GM18868 (cell line): ENCODE data around the gene PCDHGC3.

Experiments
- ATAC-seq: cut with Tn5 transposase; IDR thresholded peaks from one replicate; pipeline ENCODE4 v1.9.1; 2021; ENCODE audit warnings: mild to moderate bottlenecking, moderate library complexity; ENCODE audit not compliant: unreplicated experiment

Gene PCDHGC3

DNA sequence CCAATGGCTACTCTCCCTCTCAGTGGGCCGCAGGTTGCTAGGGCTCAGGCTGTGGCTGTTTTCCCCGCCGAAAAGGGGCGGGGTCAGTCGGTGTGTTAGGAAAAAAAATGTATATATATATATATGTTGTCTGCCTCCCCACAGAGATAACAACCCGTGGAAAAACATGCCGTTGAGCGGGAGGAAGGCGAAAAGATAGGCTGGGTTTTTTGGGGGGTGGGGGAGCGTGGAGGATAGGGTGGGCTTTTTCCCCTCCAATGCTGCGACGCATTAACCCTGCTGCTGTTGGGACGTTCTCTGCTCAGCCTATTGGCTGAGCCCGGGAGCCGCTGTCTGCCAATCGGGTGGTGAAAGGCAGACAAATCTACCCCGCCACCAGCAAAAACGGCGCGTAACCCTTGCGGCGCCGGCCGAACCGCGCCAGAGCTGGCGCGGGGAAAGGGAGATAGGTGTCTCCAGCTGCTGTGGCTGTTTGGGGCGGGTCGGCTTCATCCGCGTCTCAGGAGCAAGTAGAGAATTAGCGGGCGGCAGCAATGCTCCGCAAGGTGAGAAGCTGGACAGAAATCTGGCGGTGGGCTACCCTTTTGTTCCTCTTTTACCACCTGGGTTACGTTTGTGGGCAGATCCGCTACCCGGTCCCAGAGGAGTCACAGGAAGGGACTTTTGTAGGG is 9.0 kb downstream of the PCDHGC3 start, which contains the start of gene PCDHGC4:
Gene PCDHGC4, plus strand, starts transcription at position 390 of the 671 bp plus-strand sequence. Its CDS starts 144 bp downstream, at position 534.
- peak; percentile 44 for ATAC-seq

DNA sequence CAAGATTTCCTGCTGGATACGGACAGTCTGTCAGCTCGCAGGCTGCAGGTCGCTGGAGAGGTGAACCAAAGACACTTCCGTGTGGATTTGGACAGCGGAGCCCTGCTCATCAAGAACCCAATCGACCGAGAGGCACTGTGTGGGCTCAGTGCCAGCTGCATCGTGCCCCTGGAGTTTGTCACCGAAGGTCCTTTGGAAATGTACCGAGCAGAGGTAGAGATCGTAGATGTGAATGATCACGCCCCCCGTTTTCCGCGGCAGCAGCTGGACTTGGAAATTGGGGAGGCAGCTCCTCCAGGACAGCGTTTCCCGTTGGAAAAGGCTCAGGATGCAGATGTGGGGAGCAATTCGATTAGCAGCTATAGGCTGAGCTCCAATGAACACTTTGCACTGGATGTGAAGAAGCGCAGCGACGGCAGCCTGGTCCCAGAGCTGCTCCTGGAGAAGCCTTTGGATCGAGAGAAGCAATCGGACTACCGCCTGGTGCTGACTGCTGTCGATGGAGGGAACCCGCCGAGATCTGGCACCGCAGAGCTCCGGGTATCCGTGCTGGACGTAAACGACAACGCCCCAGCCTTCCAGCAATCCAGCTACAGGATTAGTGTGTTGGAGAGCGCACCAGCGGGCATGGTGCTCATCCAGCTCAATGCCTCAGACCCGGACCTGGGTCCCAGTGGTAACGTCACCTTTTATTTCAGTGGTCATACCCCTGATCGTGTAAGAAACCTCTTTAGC is 9.7 kb downstream of the PCDHGC3 start:
- ATAC-seq, result no peak

GRCh38 chr5:141486091-141486490 is 10.3 kb downstream of the PCDHGC3 start:
- no peak for ATAC-seq

DNA sequence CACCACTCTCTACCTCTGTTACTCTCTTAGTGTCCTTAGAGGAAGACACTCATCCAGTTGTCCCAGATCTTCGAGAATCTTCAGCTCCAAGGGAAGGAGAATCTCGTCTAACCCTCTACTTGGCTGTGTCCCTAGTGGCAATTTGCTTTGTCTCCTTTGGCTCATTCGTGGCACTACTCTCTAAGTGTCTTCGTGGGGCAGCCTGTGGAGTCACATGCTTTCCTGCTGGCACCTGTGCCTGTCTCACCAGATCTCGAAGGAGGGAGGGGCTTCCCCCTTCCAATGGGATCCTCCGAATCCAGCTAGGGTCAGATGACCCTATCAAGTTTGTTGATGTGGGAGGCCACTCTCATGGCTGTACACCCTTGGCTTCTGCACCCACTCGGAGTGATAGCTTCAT is 11.4 kb downstream of the PCDHGC3 start:
- ATAC-seq, result no peak

DNA sequence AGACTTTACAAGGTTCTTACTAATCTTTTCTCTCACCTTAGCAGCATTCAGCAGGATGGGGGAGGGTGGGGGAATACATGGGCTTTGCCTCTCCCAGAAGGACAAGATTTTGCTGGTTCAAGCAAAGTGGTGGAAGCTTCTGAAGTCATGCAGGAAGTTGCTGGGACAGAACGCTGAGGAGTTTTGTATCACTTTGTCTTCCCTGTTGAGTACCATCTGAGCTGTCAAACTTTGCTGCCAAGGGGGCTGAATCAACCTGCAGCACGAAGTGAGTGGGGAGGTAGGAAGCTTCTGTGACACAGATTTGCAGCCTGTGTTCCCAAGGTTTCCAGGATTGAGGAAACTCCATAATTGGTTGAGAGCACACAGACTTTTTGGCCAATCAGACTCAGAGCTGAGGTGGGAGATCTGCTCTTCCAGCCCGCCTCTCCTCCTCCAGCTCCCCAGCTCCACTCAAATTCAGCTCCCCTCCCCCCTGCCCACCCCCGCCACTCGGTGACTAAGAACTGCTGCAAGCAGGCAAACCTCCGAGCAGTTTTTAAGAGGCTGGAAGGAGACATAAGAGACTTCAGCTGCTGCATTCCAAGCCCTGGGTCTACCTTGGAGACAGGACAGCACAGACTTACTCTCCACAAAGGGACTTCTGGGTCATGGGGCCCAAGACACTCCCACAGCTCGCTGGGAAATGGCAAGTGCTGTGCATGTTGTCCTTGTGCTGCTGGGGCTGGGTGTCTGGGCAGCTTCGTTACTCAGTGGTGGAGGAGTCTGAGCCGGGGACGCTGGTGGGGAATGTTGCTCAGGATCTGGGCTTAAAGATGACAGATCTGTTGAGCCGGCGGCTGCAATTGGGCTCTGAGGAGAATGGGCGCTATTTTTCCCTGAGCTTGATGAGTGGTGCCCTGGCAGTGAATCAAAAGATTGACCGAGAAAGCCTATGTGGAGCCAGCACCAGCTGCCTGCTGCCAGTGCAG is 13.1 kb downstream of the PCDHGC3 start, which contains the start of gene PCDHGC5:
Gene PCDHGC5, plus strand, starts transcription at position 491 of the 971 bp plus-strand sequence. Its CDS starts 160 bp downstream, at position 651.
- no peak for ATAC-seq

- no peak for ATAC-seq
These were observed 14.1 kb downstream of the PCDHGC3 start for GRCh38 chr5:141489841-141490240.

GRCh38 chr5:141490271-141490670 is 14.5 kb downstream of the PCDHGC3 start:
- no peak for ATAC-seq

DNA sequence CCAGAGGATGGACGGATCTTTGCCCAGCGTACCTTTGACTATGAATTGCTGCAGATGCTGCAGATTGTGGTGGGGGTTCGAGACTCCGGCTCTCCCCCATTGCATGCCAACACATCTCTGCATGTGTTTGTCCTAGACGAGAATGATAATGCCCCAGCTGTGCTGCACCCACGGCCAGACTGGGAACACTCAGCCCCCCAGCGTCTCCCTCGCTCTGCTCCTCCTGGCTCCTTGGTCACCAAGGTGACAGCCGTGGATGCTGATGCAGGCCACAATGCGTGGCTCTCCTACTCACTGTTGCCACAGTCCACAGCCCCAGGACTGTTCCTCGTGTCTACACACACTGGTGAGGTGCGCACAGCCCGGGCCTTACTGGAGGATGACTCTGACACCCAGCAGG is 15.0 kb downstream of the PCDHGC3 start:
- no peak for ATAC-seq

DNA sequence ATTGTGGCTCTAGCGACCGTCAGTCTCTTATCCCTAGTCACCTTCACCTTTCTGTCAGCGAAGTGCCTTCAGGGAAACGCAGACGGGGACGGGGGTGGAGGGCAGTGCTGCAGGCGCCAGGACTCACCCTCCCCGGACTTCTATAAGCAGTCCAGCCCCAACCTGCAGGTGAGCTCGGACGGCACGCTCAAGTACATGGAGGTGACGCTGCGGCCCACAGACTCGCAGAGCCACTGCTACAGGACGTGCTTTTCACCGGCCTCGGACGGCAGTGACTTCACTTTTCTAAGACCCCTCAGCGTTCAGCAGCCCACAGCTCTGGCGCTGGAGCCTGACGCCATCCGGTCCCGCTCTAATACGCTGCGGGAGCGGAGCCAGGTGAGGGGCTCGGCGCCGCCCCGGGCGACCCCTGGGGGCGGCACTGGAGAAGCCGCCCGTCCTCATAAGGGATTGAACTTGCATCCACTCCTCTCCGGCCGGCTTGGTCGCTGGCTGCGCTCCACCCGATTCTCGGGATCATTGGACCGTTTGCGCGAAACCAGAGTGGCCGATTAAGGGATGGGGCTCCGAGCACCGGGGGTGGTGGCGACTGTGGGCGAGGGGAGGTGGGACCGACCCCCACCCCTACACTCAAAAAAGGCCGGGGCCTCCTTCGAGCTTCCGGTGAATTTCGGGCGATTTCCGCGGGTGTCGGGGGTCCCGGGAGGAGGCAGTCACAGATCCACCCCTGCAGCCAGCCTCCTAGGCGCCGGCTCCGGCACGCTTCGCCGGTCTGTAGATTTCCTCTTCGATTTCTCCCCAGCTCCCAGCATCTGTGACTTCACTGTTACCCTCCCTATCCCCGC is 15.8 kb downstream of the PCDHGC3 start:
- ATAC-seq, result peak; percentile 33

DNA sequence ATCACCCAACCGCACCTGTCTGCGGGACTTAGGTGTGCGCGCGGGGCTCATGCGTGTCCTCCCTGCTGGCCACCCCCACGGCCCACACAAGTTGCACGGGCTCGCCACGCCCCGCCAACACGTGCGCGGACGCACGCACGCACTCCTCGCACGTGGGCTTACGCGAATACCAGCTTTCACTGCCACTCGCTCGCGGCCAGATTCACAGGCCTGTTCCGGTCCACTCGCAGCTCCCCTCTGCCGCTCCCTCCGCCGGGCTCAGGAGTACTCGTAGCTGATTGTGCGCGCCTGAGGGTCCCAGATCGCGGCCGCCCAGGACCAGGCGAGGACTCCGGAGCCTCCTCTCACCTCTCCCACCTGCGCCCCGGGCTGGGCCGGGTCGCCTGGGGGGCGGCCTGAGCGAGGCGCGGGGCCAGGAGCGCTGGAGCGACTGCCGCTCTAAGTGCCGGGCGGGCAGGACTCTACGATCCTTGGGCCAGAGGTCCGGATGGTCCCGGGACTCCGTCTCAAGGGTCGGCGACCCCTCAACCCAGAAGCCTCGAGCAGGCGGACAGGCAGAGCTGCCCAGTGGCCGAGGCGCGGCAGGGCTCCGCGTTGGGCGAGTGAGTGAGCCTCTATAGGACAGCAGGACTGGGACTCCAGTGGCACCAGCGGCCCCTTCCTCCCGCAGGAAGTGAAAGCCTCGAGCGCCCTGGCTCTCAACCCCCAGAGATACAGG is 16.6 kb downstream of the PCDHGC3 start:
- ATAC-seq, result peak; percentile 57

DNA sequence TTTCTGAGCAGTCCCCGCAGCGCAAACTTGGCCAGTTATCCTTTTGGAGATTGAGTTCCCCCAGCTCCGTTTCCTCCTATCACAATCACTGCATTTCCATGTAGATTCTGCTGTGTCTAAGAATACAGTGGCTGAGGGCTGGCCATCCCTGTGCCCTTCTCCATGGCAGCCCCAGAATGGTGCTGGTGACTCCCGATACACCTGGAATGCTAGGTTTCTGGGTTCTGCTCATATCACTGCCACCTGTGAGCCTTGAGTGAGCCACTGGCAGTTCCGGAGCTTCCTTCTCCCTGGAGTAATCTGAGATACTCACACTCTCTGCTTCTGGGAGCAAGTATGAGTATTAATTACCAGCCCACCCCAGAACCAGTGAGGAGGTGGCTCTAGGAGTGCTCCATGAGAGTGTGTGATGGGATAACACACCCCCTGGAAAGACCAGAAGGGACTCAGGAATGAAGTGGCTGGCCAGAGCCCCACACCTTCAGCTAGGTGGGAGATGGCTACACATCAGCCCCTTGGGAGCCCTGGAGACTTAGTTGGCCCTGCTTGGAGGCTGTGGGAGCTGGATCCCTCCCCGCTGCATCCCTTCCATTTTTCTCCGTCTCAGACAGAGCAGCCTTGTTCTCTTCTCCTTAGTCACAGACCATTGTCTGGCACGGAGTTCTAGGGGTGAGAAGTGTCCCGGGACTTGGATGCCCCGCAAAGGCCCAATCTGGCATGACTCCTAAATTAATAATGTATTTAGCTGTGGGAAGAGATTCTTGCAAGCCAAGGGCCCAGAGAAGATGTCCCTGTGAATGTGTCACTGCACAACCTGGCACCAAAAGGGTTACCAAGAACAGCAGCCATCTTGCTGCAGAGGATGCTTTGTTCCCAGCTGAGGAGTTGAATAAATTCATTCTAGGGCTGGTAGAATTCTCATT is 18.0 kb downstream of the PCDHGC3 start:
- ATAC-seq, result no peak

GRCh38 chr5:141494761-141495452 is 19.1 kb downstream of the PCDHGC3 start:
- ATAC-seq, result no peak

DNA sequence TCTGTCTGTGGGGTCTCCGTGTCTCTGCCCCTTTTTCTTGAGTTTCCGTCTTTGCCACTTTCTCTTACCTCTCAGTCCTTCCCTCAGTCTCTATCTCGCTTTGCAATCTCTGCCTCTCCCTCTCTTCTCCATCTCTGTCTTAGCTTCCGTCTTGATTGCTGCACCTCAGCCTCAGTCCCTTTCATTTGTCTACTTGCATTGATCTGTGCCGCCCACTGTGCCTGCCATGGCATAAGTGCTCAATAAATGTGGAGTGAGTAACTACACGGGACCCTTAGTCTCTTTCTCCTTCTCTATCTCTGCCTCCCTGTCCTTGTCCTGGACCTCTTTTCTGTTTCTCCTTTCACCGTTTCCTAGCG is 19.7 kb downstream of the PCDHGC3 start:
- ATAC-seq, result no peak

DNA sequence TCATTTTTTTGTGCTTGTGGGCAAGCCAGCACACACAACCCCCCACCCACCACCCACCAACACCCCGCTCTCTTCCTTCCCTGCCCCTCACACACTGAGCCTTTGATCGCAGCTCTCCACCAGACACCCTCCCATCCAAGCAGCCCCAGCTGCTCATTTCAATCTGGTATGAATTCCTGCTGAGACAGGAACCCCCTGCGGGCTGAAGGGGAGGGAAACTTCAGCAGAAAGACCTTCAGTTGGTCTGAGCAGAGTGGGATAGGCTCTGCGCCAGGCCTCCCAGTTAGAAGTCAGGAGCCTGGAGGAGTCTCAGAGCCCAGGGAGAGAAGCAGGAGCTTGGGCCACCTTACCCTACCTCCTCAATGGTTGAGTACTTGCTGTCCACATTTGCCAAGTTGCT is 20.3 kb downstream of the PCDHGC3 start:
- no peak for ATAC-seq

DNA sequence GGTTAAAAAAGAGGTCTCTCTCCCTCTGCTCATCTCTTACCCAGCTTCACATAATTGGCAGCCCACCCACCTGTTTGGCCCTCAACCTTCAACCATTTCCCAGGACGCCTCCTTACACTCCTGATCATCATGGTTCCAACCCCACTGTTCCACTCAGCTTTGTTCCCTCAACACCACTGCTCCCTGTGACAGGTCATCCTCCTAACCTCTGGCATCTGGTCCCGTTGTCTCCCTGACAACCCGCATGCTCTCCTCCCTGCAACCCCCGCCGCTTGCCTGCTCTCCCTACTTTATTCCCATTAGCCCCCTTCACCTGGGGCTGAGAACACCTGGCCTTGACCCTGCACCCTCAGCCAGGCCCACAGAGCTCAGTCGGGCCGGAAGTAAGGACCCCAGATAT is 26.0 kb downstream of the PCDHGC3 start:
- ATAC-seq, result no peak

GRCh38 chr5:141503681-141504080 is 27.9 kb downstream of the PCDHGC3 start:
- no peak for ATAC-seq

DNA sequence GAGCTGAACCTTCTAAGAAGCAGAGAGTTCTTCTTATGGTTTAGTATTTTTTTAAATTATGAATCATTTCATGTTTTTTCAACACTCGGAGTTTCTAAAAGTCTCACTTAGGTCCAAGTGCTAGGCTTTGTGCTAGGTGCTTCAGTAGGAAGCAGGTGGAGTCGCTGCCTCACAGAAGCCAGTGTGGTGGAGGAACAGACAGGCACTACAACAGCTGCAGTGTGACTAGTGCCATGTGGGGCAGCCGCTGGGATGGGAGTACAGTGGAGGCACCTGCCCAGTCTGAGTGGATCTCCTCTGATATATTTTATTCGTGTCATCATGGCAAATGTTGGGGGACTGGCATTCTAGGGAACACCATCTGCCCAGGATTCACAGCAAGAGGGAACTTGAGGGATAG is 28.4 kb downstream of the PCDHGC3 start:
- no peak for ATAC-seq
